GM19455 (cell line): ENCODE measurements around the gene DPYD.
"Not testable (repeated sequence)": the region's sequence is repeated elsewhere in the genome, so short reads cannot be mapped to it uniquely, and the experiment has no call there.

Experiments used
- ATAC-seq: cut with Tn5 transposase; IDR thresholded peaks from one replicate; pipeline ENCODE4 v1.9.1; 2021; ENCODE audit not compliant: unreplicated experiment

The DPYD gene

DNA sequence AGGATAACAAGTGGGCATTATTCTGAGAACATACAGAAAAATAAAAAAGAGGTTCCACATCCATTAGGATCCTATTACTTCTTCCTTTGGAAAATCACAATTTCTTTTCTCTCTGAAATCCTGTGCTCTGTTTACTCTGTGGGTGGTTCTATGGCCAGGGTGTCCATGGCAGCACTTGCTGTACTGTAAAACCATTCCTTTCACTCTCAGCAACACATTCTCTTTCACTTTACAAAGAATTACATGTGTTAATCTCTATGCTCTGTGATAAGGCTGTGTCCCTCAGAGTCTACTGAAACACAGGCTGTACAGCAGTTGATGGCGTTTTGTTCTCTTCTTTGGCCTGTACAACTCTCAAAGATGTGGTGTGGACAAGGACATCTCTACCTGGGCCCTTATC lies 675.2 kb downstream of the DPYD start:
- no peak for ATAC-seq

DNA sequence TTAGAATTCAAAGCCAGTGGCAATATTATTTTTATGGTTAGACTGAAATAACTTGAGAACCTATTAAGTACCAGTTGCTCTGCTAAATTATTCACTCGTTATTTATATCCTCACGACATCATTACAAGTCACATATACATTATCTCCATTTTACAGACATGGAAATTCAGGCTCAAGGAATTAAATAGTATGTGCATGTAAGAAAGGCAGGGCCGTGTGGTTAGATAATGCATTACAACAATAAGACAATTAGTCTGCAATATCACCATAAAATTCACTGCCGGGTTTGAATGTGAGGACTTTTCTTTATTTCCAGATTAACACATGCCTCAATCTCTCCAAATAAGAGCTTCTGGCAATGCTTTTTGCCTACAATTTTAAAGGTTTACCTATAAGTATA lies 675.8 kb downstream of the DPYD start:
- ATAC-seq: no peak

DNA sequence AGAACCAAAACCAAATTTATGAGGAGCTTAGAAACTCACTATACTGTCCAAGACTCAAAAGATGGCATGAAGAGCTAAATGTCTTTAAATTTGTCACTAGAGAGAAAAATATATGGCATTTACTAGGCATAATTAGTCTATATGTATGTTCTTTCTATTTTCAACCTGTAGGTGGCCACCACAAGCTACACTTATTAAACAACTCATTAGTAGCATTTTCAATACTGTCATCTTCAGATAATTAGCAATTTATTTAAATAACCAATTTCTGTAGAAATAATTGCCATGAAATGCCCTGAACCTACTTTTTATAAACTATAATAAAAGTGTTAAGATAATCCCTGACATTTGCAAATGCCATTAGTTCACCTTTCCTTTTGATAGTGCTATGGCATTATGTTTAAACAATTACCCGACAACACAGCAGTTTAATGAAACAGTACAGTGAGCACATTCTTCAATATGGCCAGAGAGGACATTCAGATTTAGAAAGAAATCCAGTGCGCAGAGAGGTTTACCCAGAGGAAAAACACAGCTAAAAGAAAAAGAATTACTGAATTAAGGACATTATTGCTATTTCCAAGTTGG lies 676.8 kb downstream of the DPYD start:
- ATAC-seq: no peak

- ATAC-seq: no peak
Measured at GRCh38 chr1:97238816-97239215, 682.0 kb downstream of the DPYD start.

DNA sequence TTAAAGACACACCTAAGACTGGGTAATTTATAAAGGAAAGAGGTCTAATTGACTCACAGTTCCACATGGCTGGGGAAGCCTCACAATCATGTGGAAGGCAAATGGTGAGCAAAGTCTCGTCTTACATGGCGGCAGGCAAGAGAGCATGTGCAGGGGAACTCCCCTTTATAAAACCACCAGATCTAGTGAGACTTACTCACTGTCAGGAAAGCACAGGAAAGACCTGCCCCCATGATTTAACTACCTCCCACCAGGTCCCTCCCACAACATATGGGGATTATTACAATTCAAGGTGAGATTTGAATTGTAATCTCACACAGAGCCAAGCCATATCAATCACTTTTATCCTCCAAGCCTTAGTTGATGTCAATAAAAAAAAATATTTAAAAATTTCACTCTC lies 689.5 kb downstream of the DPYD start:
- not testable (repeated sequence) for ATAC-seq

- no peak for ATAC-seq
Measured at GRCh38 chr1:97212671-97213070, 708.2 kb downstream of the DPYD start.

GRCh38 chr1:97210307-97210706 lies 710.5 kb downstream of the DPYD start:
- ATAC-seq: no peak

- ATAC-seq: no peak
Measured at GRCh38 chr1:97209381-97209957, 711.4 kb downstream of the DPYD start.

- ATAC-seq: no peak
Measured at GRCh38 chr1:97207868-97208267, 713.0 kb downstream of the DPYD start.

DNA sequence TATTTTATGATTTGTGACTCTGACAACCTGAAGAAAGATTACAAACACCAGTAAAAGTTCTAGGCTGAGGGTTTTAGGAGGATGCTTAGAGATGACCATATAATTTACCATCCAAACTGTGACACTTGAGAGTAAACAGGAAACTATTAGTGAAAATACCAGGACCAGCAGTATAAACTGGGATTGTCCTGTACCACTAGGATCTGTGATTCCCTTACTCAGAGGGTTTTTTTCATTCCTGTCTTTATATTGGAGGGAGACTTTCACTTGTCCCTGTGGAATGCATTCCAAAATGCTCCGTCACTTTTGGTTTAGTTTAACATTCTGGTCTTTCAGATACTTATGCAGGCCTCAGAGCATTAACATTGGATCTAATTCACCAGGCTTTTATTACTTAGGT lies 716.4 kb downstream of the DPYD start:
- no peak for ATAC-seq

DNA sequence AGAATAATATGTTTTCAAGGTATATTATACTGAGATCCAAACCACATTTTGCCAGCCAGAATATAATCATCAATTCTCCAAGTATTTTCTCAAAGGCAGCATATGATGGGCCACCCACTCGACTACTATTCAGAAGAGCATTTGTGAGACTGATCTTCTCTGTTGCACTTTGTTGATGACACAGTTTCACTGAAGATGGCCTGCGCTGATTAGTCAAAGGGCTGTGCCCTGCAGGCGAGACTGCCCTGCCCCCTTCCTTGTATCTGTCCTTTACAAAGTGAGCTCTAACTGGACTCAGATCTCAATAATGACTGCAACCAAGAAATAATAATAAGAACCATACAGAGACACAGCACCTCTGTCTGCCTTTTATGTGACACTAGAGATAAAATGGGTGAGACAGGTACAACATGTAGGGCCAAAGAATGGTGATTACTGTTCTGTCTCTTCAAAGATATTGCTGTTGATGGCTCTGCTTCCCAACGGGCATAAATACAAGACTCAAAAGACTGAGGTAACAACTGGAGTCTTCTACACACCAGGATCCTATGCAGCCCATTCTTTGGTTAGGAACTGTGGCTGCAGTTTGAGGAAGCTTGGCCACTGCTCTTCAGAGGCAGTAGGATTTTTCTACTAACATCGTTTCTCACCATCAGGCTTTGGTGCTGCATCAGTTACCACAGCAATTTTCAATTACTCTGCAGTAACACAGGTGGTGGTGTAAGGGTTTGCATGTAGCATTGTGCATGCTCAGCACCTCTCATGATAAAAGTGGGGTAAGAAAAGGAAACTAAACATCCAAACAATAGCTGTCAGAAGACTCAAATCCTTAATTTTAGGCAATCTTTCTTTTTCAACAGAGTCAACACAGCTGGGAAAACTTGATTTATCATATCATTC lies 718.1 kb downstream of the DPYD start:
- no peak for ATAC-seq

DNA sequence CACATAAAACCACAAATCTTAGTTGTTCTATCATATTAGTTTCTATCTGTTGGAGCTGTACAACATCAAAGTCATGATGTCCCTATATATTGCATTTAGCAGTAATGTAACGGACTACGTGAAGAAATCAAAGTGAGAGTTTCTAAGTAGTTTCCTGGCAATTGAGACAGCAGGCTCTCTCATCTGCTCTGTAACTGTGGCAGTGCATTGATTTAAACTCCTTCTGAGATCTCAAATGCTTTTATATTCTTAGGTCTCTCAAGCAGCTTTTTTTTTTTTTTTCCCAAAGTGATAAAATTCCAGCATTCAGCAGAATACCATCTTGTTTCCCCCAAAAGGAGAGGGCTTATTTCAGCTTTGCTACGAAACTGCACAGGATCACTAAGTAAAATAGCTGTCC lies 719.2 kb downstream of the DPYD start:
- no peak for ATAC-seq

DNA sequence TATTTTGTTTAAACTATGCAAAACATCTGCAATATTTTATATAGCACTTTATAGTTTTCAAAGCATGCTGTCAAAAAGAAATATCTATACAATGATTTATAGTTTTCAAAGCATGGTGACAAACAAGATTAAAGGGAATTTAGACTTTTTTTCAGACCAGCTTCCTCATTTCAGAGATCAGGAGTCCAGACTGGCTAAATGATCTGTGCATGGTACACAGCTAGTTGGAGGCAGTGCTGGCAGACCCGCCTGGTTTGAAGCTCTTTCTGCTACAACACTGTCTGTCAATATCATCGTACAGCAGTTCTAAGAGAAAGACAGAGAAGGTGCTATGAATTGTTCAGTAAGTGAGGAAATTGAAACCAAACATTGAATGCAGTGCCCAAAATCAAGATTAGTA lies 720.2 kb downstream of the DPYD start:
- no peak for ATAC-seq

GRCh38 chr1:97196825-97197516 lies 723.9 kb downstream of the DPYD start:
- no peak for ATAC-seq

GRCh38 chr1:97192872-97193572 lies 727.8 kb downstream of the DPYD start:
- no peak for ATAC-seq

GRCh38 chr1:97190326-97190725 lies 730.5 kb downstream of the DPYD start:
- ATAC-seq: no peak

GRCh38 chr1:97186381-97186780 lies 734.5 kb downstream of the DPYD start:
- no peak for ATAC-seq

GRCh38 chr1:97174039-97174704 lies 746.7 kb downstream of the DPYD start:
- ATAC-seq: no peak

- ATAC-seq: no peak
Measured at GRCh38 chr1:97170300-97170699, 750.5 kb downstream of the DPYD start.

DNA sequence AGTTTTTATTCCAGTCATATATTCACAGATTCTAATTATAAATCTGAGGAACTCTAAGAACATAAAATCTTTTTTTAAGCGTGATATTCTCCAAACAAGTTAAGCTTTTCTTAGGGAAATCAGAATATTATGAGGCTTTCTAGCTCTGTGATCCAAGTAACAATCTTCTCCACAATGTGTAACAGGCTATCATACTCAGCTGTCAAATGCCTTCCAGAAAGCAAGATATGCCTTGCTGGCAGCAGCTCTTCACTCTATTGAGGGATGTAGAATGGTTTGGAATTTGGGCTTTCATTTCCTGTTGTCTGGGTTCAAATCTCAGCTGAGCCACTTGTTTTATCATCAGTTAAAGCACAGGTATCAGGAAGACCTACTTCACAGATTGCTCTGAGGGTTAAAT lies 752.8 kb downstream of the DPYD start:
- ATAC-seq: no peak

DNA sequence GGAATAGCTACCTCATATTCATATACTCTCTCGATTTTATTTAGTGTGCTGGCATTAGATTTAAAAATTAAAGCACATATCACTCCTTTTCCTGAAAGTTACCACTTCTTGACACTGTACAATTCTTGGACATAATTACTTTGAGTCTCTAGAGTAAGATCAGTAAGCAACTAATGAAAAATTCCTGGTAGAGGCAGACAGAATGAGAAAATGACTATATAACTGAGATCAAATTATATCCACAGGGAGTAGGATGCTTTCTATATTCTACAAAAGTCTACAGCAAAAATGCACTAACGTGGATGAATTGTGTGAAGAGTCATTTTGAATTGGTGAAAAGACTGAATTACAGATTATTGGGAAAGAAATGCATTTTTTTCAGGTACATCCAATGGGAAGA lies 753.6 kb downstream of the DPYD start:
- ATAC-seq: no peak
